Endothelial cell of umbilical vein (primary cell): ENCODE measurements around the gene SPACA7. TPM values are rescaled to one million over a fixed set of nuclear protein-coding genes. Genes with fewer than 3 reads are reported as not detected.

Experiments
- Bru-seq: library from RNA; stranded (reverse); fragments of 400-500 nt; gene quantifications from one replicate; lab custom pipeline; 2021; lab: Mats Ljungman, UMichigan
- BruChase-seq, 2 experiments: library from RNA; stranded (reverse); fragments of 400-500 nt; gene quantifications; one replicate each; lab custom pipeline; 2021; lab: Mats Ljungman, UMichigan
- BruUV-seq: library from RNA; stranded (reverse); fragments of 400-500 nt; replicated peaks from 2 replicates; lab custom pipeline; 2021; lab: Mats Ljungman, UMichigan
- CTCF ChIA-PET: fragments of 300-600, 350-600 bp; sonication (Branson Sonifier 250); formaldehyde crosslinking; loops from one replicate; lab custom pipeline; 2021; ENCODE audit warnings: antibody characterized with exemption, inconsistent platforms; lab: Charles Lee
- POLR2A ChIA-PET: fragments of 300-600, 350-600 bp; sonication (Branson Sonifier 250); formaldehyde crosslinking; loops from one replicate; lab custom pipeline; 2021; ENCODE audit warnings: antibody characterized with exemption, inconsistent platforms; lab: Charles Lee
- DNase-seq: peaks from one replicate; pipeline ENCODE4 v3.0.0-alpha.2; 2011; ENCODE audit warnings: low read depth, low spot score
- FAIRE-seq: peaks from 2 replicates; lab custom pipeline; 2011; peaks lifted over from hg19 to GRCh38; lab: Jason Lieb, UNC
- H2AFZ ChIP-seq: 2 replicates; pipeline ENCODE4 v1.6.0; 2012; ENCODE audit warnings: low read depth, low read length, control low read depth, inconsistent platforms
- H3K27ac ChIP-seq: 2 replicates; pipeline ENCODE4 v1.5.1; 2011; ENCODE audit warnings: low read depth, mild to moderate bottlenecking, control low read depth, low read length, moderate library complexity; ENCODE audit not compliant: insufficient read depth
- H3K27me3 ChIP-seq, 2 experiments: 2 replicates each; pipeline versions ENCODE4 v1.6.0 to v1.6.1; 2011; ENCODE audit warnings: low read length in 2 of 2, mixed read lengths in 1 of 2; ENCODE audit not compliant: control insufficient read depth in 2 of 2, insufficient read depth in 2 of 2
- H3K36me3 ChIP-seq, 2 experiments: 2 replicates in 1 of 2; 3 replicates in 1 of 2; pipeline ENCODE4 v1.5.1; 2011; ENCODE audit warnings: low read length in 2 of 2, mild to moderate bottlenecking in 1 of 2, moderate library complexity in 1 of 2; ENCODE audit not compliant: control insufficient read depth in 2 of 2, insufficient read depth in 2 of 2; ENCODE audit errors: extremely low read depth in 1 of 2
- H3K4me1 ChIP-seq: 3 replicates; pipeline ENCODE4 v1.5.1; 2011; ENCODE audit warnings: mild to moderate bottlenecking, low read length; ENCODE audit not compliant: control insufficient read depth, insufficient read depth; ENCODE audit errors: extremely low read depth
- H3K4me2 ChIP-seq: 2 replicates; pipeline ENCODE4 v1.6.1; 2011; ENCODE audit warnings: low read length, control low read depth, mixed read lengths; ENCODE audit not compliant: insufficient read depth
- H3K4me3 ChIP-seq, 3 experiments: fragments of 200-600 bp in 1 of 3; sonication (generic), shearing (Covaris generic) in 1 of 3; replicated peaks in 1 of 3; 2 replicates each; pipeline ENCODE4 v1.5.1; 2011 to 2016; ENCODE audit warnings: control low read depth in 3 of 3, low read length in 3 of 3, mild to moderate bottlenecking in 2 of 3, inconsistent platforms in 1 of 3, low read depth in 1 of 3, moderate library complexity in 1 of 3; ENCODE audit not compliant: insufficient read depth in 1 of 3
- H3K79me2 ChIP-seq: 2 replicates; pipeline ENCODE4 v1.6.0; 2012; ENCODE audit warnings: low read length, inconsistent platforms; ENCODE audit not compliant: control insufficient read depth, insufficient read depth
- H3K9ac ChIP-seq: replicated peaks from 2 replicates; pipeline ENCODE3; 2011; ENCODE audit warnings: low read length, control low read depth; ENCODE audit not compliant: insufficient read depth; ENCODE audit errors: extremely low read depth
- H3K9me1 ChIP-seq: replicated peaks from 3 replicates; pipeline ENCODE4 v1.6.0; 2011; ENCODE audit warnings: mild to moderate bottlenecking, low read length; ENCODE audit not compliant: control insufficient read depth, insufficient read depth; ENCODE audit errors: extremely low read depth
- H3K9me3 ChIP-seq: replicated peaks from 2 replicates; pipeline ENCODE4 v1.5.1; 2012; ENCODE audit warnings: low read length, inconsistent platforms; ENCODE audit not compliant: control insufficient read depth, insufficient read depth
- H4K20me1 ChIP-seq: replicated peaks from 2 replicates; pipeline ENCODE3; 2011; ENCODE audit warnings: mild to moderate bottlenecking, low read length; ENCODE audit not compliant: control insufficient read depth, insufficient read depth; ENCODE audit errors: extremely low read depth
- CTCF ChIP-seq, 2 donors: IDR thresholded peaks; 1 replicate in 1 of 2; 2 replicates in 1 of 2; pipeline ENCODE4 v1.5.1; 2011; ENCODE audit warnings: low read length in 2 of 2, mild to moderate bottlenecking in 2 of 2, moderate library complexity in 2 of 2, control low read depth in 1 of 2, inconsistent platforms in 1 of 2, low read depth in 1 of 2; ENCODE audit not compliant: insufficient read depth in 1 of 2; ENCODE audit errors: extremely low read depth in 1 of 2
- EZH2 ChIP-seq: IDR thresholded peaks from 2 replicates; pipeline ENCODE4 v1.6.1; 2012; ENCODE audit warnings: borderline replicate concordance, low read depth, mild to moderate bottlenecking, moderate library complexity, low read length, inconsistent platforms; ENCODE audit not compliant: severe bottlenecking
- FOS ChIP-seq: IDR thresholded peaks from 2 replicates; pipeline ENCODE4 v1.6.1; 2011; ENCODE audit warnings: mild to moderate bottlenecking, low read length, moderate library complexity, borderline replicate concordance; ENCODE audit not compliant: insufficient read depth
- GATA2 ChIP-seq: IDR thresholded peaks from 2 replicates; pipeline ENCODE4 v1.7.0; 2011; ENCODE audit warnings: low read depth, mild to moderate bottlenecking, moderate library complexity, mixed read lengths, low read length; ENCODE audit not compliant: insufficient read length, insufficient read depth
- JUN ChIP-seq: IDR thresholded peaks from 2 replicates; pipeline ENCODE4 v1.6.1; 2011; ENCODE audit warnings: borderline replicate concordance, low read depth; ENCODE audit not compliant: insufficient read length, insufficient read depth
- MAX ChIP-seq: IDR thresholded peaks from 2 replicates; pipeline ENCODE4 v1.6.1; 2011; ENCODE audit not compliant: insufficient read depth, insufficient read length
- MYC ChIP-seq: IDR thresholded peaks from one replicate; pipeline ENCODE4 v1.6.1; 2011; ENCODE audit warnings: mild to moderate bottlenecking, low read depth, low read length
- POLR2A ChIP-seq: IDR thresholded peaks from 2 replicates; pipeline ENCODE4 v1.6.1; 2012; ENCODE audit warnings: low read depth, mild to moderate bottlenecking, control low read depth, low read length
- POLR2AphosphoS5 ChIP-seq: IDR thresholded peaks from 2 replicates; pipeline ENCODE4 v1.6.1; 2012; ENCODE audit warnings: low read depth, mild to moderate bottlenecking, control low read depth, low read length, moderate library complexity; ENCODE audit not compliant: insufficient read depth
- dilution Hi-C: fragments of 300-500 bp; cut with MboI; formaldehyde crosslinking; loops from one replicate; pipeline ENCODE4 v1.15.0; 2019; ENCODE audit warnings: low sequenced_read_pairs; ENCODE audit not compliant: extremely low pct_ligation_motif_present
- intact Hi-C: fragments of 100-400 bp; cut with micrococcal nuclease; formaldehyde crosslinking; loops from one replicate; pipeline ENCODE4 v1.10.0; 2022
- long read RNA-seq: library from polyadenylated mRNA; stranded (forward); transcript quantifications from one replicate; pipeline ENCODE4 v2.0.0, GENCODE V29; 2021
- polyA minus RNA-seq, 3 experiments: library from RNA; depleted of rRNA, polyadenylated mRNA; stranded (reverse); fragments of >200 nt; gene quantifications; 1 replicate in 1 of 3; 2 replicates in 2 of 3; pipeline ENCODE4 v1.2.3, GENCODE V29; 2011
- polyA plus RNA-seq, 4 experiments: library from polyadenylated mRNA; depleted of rRNA in 3 of 4; stranded (reverse) in 3 of 4; unstranded in 1 of 4; fragments of >200 nt; gene quantifications; 2 replicates each; pipeline versions ENCODE4 v1.2.1 to v1.2.3, GENCODE V29; 2011 to 2012; ENCODE audit warnings: missing spikeins in 1 of 4
- total RNA-seq: library from RNA; stranded (reverse); gene quantifications from 2 replicates; pipeline ENCODE4 v1.2.3, GENCODE V29; 2021

The SPACA7 gene
- not detected in 2 replicates for total RNA-seq
- polyA plus RNA-seq: not detected in 2 replicates
- polyA plus RNA-seq (2011; cell fraction: cytosol; rRNA removed): not detected in 2 replicates
- not detected in 2 replicates for polyA plus RNA-seq (2011; cell fraction: nucleus; rRNA removed)
- not detected in 2 replicates for polyA plus RNA-seq (2012)
- not detected in 2 replicates for polyA minus RNA-seq
- not detected for polyA minus RNA-seq (2011; cell fraction: cytosol; rRNA and poly(A)+ RNA removed)
- polyA minus RNA-seq (2011; cell fraction: nucleus; rRNA and poly(A)+ RNA removed): not detected in 2 replicates
- Bru-seq, nascent RNA: not detected
- not detected for BruChase-seq, experiment 1, labeled RNA remaining after a 6-hour chase
- not detected for BruChase-seq, experiment 2, labeled RNA remaining after a 2-hour chase
- long read RNA-seq: 0 reads

- Histone ChIP-seq H2AFZ (no peak within 1 kb of the TSS), H3K4me3 (no peak within 1 kb of the TSS), H3K4me2 (no peak within 1 kb of the TSS), H3K27me3 (no peaks in the 10 kb centered on the region), H4K20me1 (no peaks in the 10 kb centered on the region), H3K79me2 (no peaks in the 10 kb centered on the region), H3K9ac (no peak within 1 kb of the TSS), H3K27ac (no peak within 1 kb of the TSS), H3K36me3 (no peaks in the 10 kb centered on the region), H3K9me1 (no peaks in the 10 kb centered on the region), H3K9me3 (peaks cover 2% of the 10 kb centered on the region), H3K4me1 (no peaks in the 10 kb centered on the region)
- TF ChIP-seq POLR2AphosphoS5: no peak
- TF ChIP-seq POLR2A: no peak
- no peak for TF ChIP-seq JUN
- TF ChIP-seq CTCF (IDR thresholded peaks at IDR 0.05; ENCODE audit: extremely low read depth in 1 of 2, insufficient read depth in 1 of 2, low read depth in 1 of 2, low read length in 2 of 2): no peak
- TF ChIP-seq MYC: no peak
- no peak for TF ChIP-seq MAX
- TF ChIP-seq EZH2: no peak
- TF ChIP-seq FOS: no peak
- TF ChIP-seq GATA2: no peak
- intact Hi-C loops (no loop called here), dilution Hi-C loops (no loop called here)
- CTCF ChIA-PET: no interaction called here
- no TSS peak for BruUV-seq
- FAIRE-seq (no peak), DNase-seq (no peak)
- POLR2A ChIA-PET: no interaction called here
Observed at GRCh38 chr13:112376050-112376681, at the start of gene SPACA7. SPACA7 (plus strand) TSS chr13:112376355; CDS start chr13:112376386, 31 bp downstream.
